ENCODE measurements around the gene ZNF148.

DNA sequence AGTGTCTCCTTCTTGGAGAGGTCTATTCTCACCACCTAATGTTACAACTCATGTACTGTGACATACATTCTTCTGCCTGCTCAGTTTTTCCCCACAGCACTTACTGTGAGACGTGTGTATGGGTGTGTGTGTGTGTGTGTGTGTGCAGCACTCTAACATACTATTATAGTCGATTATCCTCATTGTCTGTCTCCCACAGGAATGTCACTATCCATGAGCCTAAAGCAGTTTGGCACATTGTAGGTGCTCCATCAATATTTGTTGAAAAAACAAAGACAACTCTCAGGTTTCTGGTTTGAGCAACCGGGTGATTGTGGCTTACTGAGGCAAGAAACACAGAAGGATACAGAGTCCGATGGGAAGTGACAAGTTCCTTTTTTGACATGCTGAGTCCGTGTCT is 8.6 kb upstream of the ZNF148 start:
- TF ChIP-seq, protein P1, sequence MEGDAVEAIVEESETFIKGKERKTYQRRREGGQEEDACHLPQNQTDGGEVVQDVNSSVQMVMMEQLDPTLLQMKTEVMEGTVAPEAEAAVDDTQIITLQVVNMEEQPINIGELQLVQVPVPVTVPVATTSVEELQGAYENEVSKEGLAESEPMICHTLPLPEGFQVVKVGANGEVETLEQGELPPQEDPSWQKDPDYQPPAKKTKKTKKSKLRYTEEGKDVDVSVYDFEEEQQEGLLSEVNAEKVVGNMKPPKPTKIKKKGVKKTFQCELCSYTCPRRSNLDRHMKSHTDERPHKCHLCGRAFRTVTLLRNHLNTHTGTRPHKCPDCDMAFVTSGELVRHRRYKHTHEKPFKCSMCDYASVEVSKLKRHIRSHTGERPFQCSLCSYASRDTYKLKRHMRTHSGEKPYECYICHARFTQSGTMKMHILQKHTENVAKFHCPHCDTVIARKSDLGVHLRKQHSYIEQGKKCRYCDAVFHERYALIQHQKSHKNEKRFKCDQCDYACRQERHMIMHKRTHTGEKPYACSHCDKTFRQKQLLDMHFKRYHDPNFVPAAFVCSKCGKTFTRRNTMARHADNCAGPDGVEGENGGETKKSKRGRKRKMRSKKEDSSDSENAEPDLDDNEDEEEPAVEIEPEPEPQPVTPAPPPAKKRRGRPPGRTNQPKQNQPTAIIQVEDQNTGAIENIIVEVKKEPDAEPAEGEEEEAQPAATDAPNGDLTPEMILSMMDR (conservative IDR thresholded peaks at IDR 0.05; ENCODE audit: low read depth, low read length), result no peak
- TF ChIP-seq POLR2A (IDR thresholded peaks at IDR 0.05; ENCODE audit: low read depth, low read length), result no peak

Data from IMR-90 (cell line).